OCI-LY3 (cell line): ENCODE data around the gene NEK11.

ENCODE experiments used
- H2AFZ ChIP-seq: fragments of 200-600, 300-600 bp; shearing (Covaris generic); 2 replicates; pipeline ENCODE4 v1.6.0; 2014; ENCODE audit warnings: antibody characterized with exemption, low read depth, low read length
- H3K27ac ChIP-seq: fragments of 200-600, 300-600 bp; sonication (generic); 2 replicates; pipeline ENCODE4 v1.5.1; 2014; ENCODE audit warnings: mild to moderate bottlenecking, low read length, moderate library complexity, mixed read lengths
- H3K27me3 ChIP-seq: fragments of 200-600, 300-600 bp; sonication (generic); 2 replicates; pipeline ENCODE4 v1.6.1; 2014; ENCODE audit warnings: low read depth, low read length, mixed read lengths
- H3K36me3 ChIP-seq: fragments of 200-600, 300-600 bp; sonication (generic); replicated peaks from 2 replicates; pipeline ENCODE3; 2014; ENCODE audit warnings: low read depth, low read length, mixed read lengths
- H3K4me1 ChIP-seq: fragments of 300-600, 200-600 bp; sonication (generic); 2 replicates; pipeline ENCODE4 v1.6.1; 2014; ENCODE audit warnings: low read length, mixed read lengths
- H3K4me2 ChIP-seq: fragments of 200-600, 300-600 bp; sonication (generic); 2 replicates; pipeline ENCODE4 v1.6.1; 2014; ENCODE audit warnings: low read length, mixed read lengths
- H3K4me3 ChIP-seq: fragments of 300-600, 200-600 bp; sonication (generic); 2 replicates; pipeline ENCODE4 v1.5.1; 2014; ENCODE audit warnings: antibody characterized with exemption, mild to moderate bottlenecking, low read length, moderate library complexity
- H3K79me2 ChIP-seq: fragments of 300-600, 200-600 bp; shearing (Covaris generic); 2 replicates; pipeline ENCODE4 v1.6.1; 2014; ENCODE audit warnings: mild to moderate bottlenecking, low read length, mixed read lengths
- H3K9ac ChIP-seq: fragments of 300-600, 200-600 bp; shearing (Covaris generic); 2 replicates; pipeline ENCODE4 v1.6.0; 2014; ENCODE audit warnings: mild to moderate bottlenecking, low read length, moderate library complexity
- H3K9me3 ChIP-seq: fragments of 200-600, 300-600 bp; shearing (Covaris generic); 2 replicates; pipeline ENCODE4 v1.6.1; 2014; ENCODE audit warnings: low read length, mixed read lengths; ENCODE audit not compliant: insufficient read depth
- H4K20me1 ChIP-seq: fragments of 200-600, 300-600 bp; sonication (generic); 2 replicates; pipeline ENCODE4 v1.6.1; 2016; ENCODE audit warnings: low read length, mixed read lengths; ENCODE audit not compliant: insufficient read depth
- CTCF ChIP-seq: fragments of 200-600, 300-600 bp; sonication (generic); IDR thresholded peaks from 2 replicates; pipeline ENCODE4 v1.5.1; 2014; ENCODE audit warnings: antibody characterized with exemption, low read length, low read depth
- EZH2phosphoT487 ChIP-seq: fragments of 200-600 bp; shearing (Covaris generic); IDR thresholded peaks from 2 replicates; pipeline ENCODE4 v1.6.1; 2018; ENCODE audit warnings: antibody characterized with exemption, mixed run types, low read depth

Gene NEK11

GRCh38 chr3:131261104-131261503 is 234.4 kb downstream of the NEK11 start:
- H2AFZ ChIP-seq: no peak overlapping the region
- no peak for TF ChIP-seq CTCF
- TF ChIP-seq EZH2phosphoT487: no peak
- H3K4me2 ChIP-seq: no peak overlapping the region
- H4K20me1 ChIP-seq: no peaks in the 10 kb centered on the region
- H3K4me1 ChIP-seq: peaks cover 16% of the 10 kb centered on the region
- no peaks in the 10 kb centered on the region for H3K79me2 ChIP-seq
- H3K36me3 ChIP-seq: no peaks in the 10 kb centered on the region
- no peaks in the 10 kb centered on the region for H3K9me3 ChIP-seq
- H3K27me3 ChIP-seq: no peaks in the 10 kb centered on the region
- H3K4me3 ChIP-seq: no peak overlapping the region
- H3K9ac ChIP-seq: no peak overlapping the region
- H3K27ac ChIP-seq: no peak overlapping the region

GRCh38 chr3:131275556-131275955 is 248.9 kb downstream of the NEK11 start:
- H3K9me3 ChIP-seq: no peaks in the 10 kb centered on the region
- peaks cover 21% of the 10 kb centered on the region for H3K4me1 ChIP-seq
- no peak overlapping the region for H2AFZ ChIP-seq
- no peak overlapping the region for H3K27ac ChIP-seq
- no peak overlapping the region for H3K4me3 ChIP-seq
- no peak overlapping the region for H3K9ac ChIP-seq
- 0 out of 2 replicates have a peak, but pooled peaks cover 4% of the 10 kb centered on the region for H3K27me3 ChIP-seq
- H3K4me2 ChIP-seq: no peak overlapping the region
- no peaks in the 10 kb centered on the region for H4K20me1 ChIP-seq
- TF ChIP-seq EZH2phosphoT487 (no peak), CTCF (no peak)
- no peaks in the 10 kb centered on the region for H3K36me3 ChIP-seq
- no peaks in the 10 kb centered on the region for H3K79me2 ChIP-seq

- Histone ChIP-seq H3K36me3 (no peaks in the 10 kb centered on the region), H3K27me3 (no peaks in the 10 kb centered on the region), H4K20me1 (no peaks in the 10 kb centered on the region), H2AFZ (no peak overlapping the region), H3K4me2 (no peak overlapping the region), H3K27ac (no peak overlapping the region), H3K79me2 (no peaks in the 10 kb centered on the region), H3K9me3 (no peaks in the 10 kb centered on the region), H3K9ac (no peak overlapping the region), H3K4me1 (peaks cover 9% of the 10 kb centered on the region), H3K4me3 (no peak overlapping the region)
- TF ChIP-seq EZH2phosphoT487 (no peak), CTCF (no peak)
Observed at GRCh38 chr3:131277836-131278497, 251.3 kb downstream of the NEK11 start.

DNA sequence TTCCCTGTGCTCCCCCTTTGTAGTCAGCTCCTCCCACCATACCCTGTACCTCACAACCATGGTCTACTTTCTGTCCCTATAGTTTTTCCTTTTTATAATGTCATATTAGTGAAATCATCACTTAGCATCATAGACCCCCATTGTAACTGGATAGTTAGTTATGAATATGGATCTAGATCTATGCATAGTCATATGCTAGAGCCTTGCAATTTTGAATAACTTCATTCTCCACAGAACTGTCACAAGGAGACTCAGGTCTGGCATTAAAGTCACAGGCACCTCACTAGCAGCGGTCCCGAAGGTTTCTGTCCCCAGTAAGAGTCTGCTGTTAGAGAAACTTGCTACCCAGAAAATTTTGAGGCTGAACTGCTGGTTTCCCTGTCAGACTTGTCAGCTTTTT is 252.9 kb downstream of the NEK11 start:
- Histone ChIP-seq H3K4me2 (no peak overlapping the region), H3K36me3 (no peaks in the 10 kb centered on the region), H3K27ac (no peak overlapping the region), H3K4me3 (no peak overlapping the region), H3K9ac (no peak overlapping the region), H3K27me3 (no peaks in the 10 kb centered on the region), H2AFZ (no peak overlapping the region), H3K4me1 (peaks cover 9% of the 10 kb centered on the region), H3K79me2 (no peaks in the 10 kb centered on the region), H3K9me3 (no peaks in the 10 kb centered on the region), H4K20me1 (no peaks in the 10 kb centered on the region)
- no peak for TF ChIP-seq CTCF
- TF ChIP-seq EZH2phosphoT487: no peak
